ENCODE results near the gene EYA4.

DNA sequence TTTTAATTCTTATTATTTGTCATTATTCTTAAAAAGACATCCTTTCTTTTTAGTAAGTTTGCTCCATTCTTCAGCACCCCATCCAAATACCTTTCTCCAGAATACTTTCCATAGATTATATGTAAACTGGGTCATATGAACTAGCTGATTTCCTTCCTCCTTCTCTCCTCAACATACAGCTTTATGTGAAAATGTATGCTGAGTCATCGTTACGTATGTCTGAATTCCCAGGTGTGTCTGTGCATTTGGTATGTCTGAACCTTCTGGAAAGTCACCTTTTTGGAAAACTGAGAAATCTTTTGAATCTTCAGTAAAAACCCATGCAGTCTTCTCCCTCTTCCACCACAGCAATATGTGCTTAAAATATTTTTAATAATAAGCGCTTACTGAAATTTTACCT, 264.5 kb downstream of the EYA4 start:
- TF ChIP-seq, protein P1, sequence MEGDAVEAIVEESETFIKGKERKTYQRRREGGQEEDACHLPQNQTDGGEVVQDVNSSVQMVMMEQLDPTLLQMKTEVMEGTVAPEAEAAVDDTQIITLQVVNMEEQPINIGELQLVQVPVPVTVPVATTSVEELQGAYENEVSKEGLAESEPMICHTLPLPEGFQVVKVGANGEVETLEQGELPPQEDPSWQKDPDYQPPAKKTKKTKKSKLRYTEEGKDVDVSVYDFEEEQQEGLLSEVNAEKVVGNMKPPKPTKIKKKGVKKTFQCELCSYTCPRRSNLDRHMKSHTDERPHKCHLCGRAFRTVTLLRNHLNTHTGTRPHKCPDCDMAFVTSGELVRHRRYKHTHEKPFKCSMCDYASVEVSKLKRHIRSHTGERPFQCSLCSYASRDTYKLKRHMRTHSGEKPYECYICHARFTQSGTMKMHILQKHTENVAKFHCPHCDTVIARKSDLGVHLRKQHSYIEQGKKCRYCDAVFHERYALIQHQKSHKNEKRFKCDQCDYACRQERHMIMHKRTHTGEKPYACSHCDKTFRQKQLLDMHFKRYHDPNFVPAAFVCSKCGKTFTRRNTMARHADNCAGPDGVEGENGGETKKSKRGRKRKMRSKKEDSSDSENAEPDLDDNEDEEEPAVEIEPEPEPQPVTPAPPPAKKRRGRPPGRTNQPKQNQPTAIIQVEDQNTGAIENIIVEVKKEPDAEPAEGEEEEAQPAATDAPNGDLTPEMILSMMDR (IDR thresholded peaks at IDR 0.05) = no peak
- TF ChIP-seq POLR2AphosphoS5 (IDR thresholded peaks at IDR 0.05; ENCODE audit: low read depth, low read length) = no peak

All from Panc1 (cell line).